ENCODE measurements around the gene PLXNA4.
A peak's percentile ranks its signal among the peaks of the same experiment; 100 is the strongest.

Gene PLXNA4

DNA sequence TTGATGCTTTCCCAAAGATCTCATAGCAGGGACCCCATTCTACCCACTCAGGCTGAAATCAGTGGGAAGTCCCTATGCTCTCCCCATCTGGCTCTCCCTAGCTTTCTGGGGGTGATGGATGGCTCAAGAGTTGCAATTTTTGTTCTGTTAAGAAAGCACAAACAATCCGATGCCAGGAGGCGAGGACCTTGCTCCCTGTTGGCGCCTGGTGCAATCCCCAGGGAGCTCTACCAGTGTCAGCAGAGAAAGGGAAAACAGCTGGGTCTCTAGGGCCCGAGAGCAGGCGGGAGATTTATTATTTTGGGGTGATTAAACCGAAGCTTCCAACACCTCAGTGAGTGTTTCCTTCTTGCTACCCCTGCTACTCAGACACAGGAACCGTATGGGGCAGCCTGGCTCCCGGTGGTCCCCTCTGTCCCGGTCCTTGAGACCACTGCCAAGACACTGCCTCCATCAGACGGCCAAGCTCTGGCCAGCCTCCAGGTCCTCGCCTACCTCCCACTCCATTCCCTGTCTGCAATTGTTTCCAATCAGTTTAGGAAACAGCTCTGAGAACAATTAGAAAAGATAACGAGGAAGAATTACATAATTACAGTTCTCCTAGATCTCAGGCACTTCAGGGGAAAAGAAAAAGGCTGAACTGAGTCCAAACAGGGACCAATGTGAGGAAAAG, 147.9 kb downstream of the PLXNA4 start:
- peak overlapping the region in 2 of 11 experiments; percentile 8 to 9; a peak in 2 of 22 replicates for H3K27ac ChIP-seq
- H3K9me3 ChIP-seq (replicated peaks in 1 of 11), result no peaks in the 10 kb centered on the region
- no peak for TF ChIP-seq Cebpa-rat (IDR thresholded peaks at IDR 0.05)
- peak overlapping the region in 10 of 11 experiments; percentile 18 to 92 (median 72); a peak in 19 of 22 replicates for H3K4me2 ChIP-seq
- no peak overlapping the region for H3K4me3 ChIP-seq
- peaks cover 37 to 87% (median 84%) of the 10 kb centered on the region in 10 experiments for H3K4me1 ChIP-seq
- H3K36me3 ChIP-seq, result no peaks in the 10 kb centered on the region
- no peaks in the 10 kb centered on the region for H3K27me3 ChIP-seq
- H4K20me1 ChIP-seq, result no peaks in the 10 kb centered on the region
- H3K9ac ChIP-seq, result peak overlapping the region in 2 of 11 experiments; percentile 9 to 18; a peak in 1 of 22 replicates

DNA sequence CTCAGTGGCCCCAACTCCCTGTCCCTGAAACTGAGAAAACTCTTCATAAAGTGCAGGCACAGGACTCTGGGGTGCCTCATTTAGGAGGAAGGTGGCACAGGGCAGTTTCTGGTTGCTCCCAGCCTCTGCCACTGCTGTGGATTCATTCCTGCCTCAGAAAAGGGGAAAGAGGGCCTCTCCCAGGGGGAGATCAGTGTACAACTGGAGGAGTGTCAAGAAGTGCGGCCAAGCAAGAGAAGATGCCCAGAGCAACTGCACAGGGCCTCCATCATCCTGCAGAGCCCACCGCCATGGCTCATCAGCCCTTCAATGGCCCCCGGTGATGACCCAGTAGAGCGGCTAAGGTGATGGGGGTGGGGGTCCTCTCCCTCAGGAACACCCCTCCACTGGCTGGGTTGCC, 150.3 kb downstream of the PLXNA4 start:
- Histone ChIP-seq H3K4me3 (no peak overlapping the region), H3K27ac (peak overlapping the region in 5 of 11 experiments; percentile 2 to 58 (median 18); a peak in 4 of 22 replicates), H3K27me3 (no peaks in the 10 kb centered on the region), H3K9me3 (replicated peaks in 1 of 11) (peaks cover 0 to 4% (median 0%) of the 10 kb centered on the region in 11 experiments; a peak in 7 of 22 replicates), H4K20me1 (no peaks in the 10 kb centered on the region), H3K4me1 (peaks cover 13 to 62% (median 60%) of the 10 kb centered on the region in 10 experiments), H3K4me2 (peak overlapping the region; percentile 29 to 92 (median 64); a peak in 21 of 22 replicates), H3K9ac (peak overlapping the region in 2 of 11 experiments; percentile 37 to 47; a peak in 2 of 22 replicates), H3K36me3 (no peaks in the 10 kb centered on the region)
- TF ChIP-seq Cebpa-rat (IDR thresholded peaks at IDR 0.05), result no peak

DNA sequence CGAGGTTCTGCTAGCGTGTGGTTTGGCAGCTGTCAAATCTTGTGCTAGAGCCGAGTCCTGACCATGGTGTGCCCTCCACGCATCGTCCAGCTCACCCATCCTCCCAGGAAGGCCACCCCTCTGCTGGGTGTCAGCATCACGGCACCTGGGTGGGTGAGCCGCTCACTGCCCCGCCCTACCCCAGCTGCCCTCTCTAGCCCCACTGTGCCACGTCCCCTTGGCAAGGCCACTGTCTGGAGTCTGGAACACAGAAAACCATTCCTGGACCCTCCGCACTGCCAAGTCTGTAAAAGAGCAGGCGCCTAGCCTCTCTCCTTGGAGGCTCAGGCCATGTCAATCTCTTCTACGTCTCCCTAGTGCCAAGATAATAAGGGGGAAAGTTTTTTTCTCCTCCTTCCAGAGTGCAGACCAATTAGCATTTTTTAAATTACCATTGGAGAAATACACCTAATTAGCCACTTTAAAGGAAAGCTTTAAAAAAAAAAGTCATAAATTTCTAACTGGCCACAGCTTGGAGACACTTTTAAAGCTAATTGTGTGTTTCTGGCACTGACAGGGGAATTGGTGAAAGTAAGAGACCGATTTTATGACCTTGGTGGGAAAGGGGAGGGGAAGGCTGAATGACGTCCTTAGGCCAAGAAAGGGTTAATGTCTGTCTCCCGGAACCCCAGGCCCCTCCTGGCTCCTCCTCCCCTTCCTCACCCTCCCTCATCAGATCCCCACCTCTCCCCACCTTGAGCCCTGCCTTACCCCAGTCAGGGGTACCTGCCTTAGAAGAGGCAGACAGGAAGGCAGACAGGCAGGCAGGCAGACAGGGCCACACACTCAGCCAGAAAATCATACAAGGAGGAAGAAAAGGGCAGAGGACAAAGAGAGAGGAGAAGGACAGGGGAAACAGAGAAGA, 151.2 kb downstream of the PLXNA4 start:
- peak overlapping the region in 5 of 11 experiments; percentile 2 to 58 (median 18); a peak in 4 of 22 replicates for H3K27ac ChIP-seq
- H3K9ac ChIP-seq, result peak overlapping the region in 1 of 11 experiments; percentile 47; a peak in 1 of 22 replicates
- H3K4me1 ChIP-seq, result peaks cover 11 to 54% (median 51%) of the 10 kb centered on the region in 10 experiments
- no peaks in the 10 kb centered on the region for H4K20me1 ChIP-seq
- H3K27me3 ChIP-seq, result no peaks in the 10 kb centered on the region
- peak overlapping the region; percentile 29 to 92 (median 64); a peak in 21 of 22 replicates for H3K4me2 ChIP-seq
- H3K4me3 ChIP-seq, result no peak overlapping the region
- H3K36me3 ChIP-seq, result no peaks in the 10 kb centered on the region
- TF ChIP-seq Cebpa-rat (IDR thresholded peaks at IDR 0.05), result no peak
- peaks cover 0 to 12% (median 8%) of the 10 kb centered on the region in 11 experiments; a peak in 14 of 22 replicates for H3K9me3 ChIP-seq (replicated peaks in 1 of 11)

DNA sequence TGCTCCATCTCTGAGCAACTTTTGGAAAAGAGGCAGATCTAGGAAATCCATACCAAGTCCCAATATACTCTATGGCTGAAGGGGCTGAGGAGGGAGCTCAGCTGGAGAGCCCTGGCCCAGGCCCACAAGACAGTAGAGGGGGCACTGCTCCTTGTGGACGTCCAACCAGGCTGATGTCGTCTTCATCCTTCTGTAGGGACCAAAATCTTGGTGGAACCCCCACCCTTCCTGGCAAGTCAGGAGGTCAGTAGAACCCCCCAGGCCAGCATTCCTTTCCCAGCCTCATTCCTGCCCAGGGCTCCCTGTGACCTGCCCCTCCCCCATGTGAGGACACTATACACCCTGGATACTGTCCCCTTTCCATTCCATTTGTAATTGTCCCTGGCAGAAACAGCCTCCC, 152.0 kb downstream of the PLXNA4 start:
- Histone ChIP-seq H3K9me3 (replicated peaks in 1 of 11) (peaks cover 0 to 13% (median 10%) of the 10 kb centered on the region in 11 experiments; a peak in 14 of 22 replicates), H3K36me3 (no peaks in the 10 kb centered on the region), H4K20me1 (no peaks in the 10 kb centered on the region), H3K27ac (no peak overlapping the region), H3K27me3 (no peaks in the 10 kb centered on the region), H3K4me2 (no peak overlapping the region), H3K9ac (no peak overlapping the region), H3K4me3 (no peak overlapping the region), H3K4me1 (peaks cover 11 to 46% (median 44%) of the 10 kb centered on the region in 10 experiments)
- TF ChIP-seq Cebpa-rat (IDR thresholded peaks at IDR 0.05), result no peak

DNA sequence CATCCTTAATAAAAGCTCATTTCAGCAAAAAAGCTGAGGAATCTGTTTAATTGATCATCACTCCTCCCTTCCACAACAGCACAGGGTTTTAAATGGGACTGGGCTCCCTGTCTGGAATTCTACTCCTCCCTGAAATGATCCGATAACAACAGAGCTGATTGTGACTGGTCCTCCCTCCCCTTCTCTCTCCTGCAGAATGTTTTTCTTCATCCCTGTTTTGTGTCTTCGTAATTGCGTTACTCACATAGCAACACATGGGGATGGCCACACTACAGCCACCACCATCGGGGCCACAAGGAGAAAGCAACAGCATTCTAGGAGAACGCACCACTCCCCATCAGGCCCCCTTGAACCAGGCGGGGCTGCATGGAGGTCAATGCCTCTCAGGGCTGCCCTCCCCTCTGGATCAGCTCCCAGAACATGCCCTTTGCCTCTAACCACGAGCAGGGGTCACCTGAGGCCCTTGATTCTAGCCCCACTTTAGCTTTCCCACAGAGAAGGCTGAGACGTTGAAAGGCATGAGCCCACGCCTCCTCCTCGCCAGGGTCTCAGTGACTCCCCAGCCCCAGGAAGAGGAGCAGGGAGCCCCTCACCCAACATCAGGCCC, 152.6 kb downstream of the PLXNA4 start:
- H3K4me1 ChIP-seq, result peaks cover 15 to 44% (median 39%) of the 10 kb centered on the region in 10 experiments
- no peaks in the 10 kb centered on the region for H4K20me1 ChIP-seq
- H3K4me3 ChIP-seq, result no peak overlapping the region
- H3K9ac ChIP-seq, result no peak overlapping the region
- no peak for TF ChIP-seq Cebpa-rat (IDR thresholded peaks at IDR 0.05)
- no peaks in the 10 kb centered on the region for H3K27me3 ChIP-seq
- no peak overlapping the region for H3K4me2 ChIP-seq
- no peaks in the 10 kb centered on the region for H3K36me3 ChIP-seq
- H3K27ac ChIP-seq, result no peak overlapping the region
- H3K9me3 ChIP-seq (replicated peaks in 1 of 11), result peaks cover 0 to 13% (median 10%) of the 10 kb centered on the region in 11 experiments; a peak in 14 of 22 replicates

DNA sequence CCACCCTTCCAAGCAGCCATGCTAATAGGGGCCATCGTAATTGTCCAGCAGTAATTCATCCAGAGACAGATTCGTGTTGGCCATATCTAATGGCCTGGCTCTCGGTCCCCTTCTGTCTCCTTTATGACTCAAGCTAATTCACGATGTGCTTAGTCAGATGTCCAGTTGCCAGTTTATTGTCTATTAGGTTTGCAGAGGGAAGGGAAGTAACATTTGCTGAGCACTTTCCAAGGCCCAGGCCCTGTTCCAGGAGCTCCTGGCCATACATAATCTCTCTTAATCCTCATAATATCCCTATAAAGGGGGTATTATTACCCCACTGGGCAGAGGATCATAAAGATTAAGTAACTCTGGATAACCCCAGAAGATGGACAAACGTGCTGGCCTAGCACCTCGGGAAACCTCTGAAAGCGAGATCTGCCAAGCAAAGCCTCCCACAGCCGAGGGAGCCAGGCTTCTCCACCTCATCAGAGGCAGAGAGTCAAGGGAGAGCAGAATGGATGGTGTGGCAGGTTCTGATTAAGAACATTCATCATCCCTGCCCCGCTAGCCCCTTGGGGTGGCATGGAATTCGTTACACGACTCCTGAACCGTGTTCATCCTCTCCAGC, 153.7 kb downstream of the PLXNA4 start:
- peaks cover 0 to 13% (median 10%) of the 10 kb centered on the region in 11 experiments; a peak in 14 of 22 replicates for H3K9me3 ChIP-seq (replicated peaks in 1 of 11)
- H3K36me3 ChIP-seq, result no peaks in the 10 kb centered on the region
- H3K4me1 ChIP-seq, result peaks cover 20 to 38% (median 29%) of the 10 kb centered on the region in 10 experiments
- H3K9ac ChIP-seq, result no peak overlapping the region
- H3K27ac ChIP-seq, result no peak overlapping the region
- TF ChIP-seq Cebpa-rat (IDR thresholded peaks at IDR 0.05), result no peak
- no peak overlapping the region for H3K4me2 ChIP-seq
- no peaks in the 10 kb centered on the region for H3K27me3 ChIP-seq
- H3K4me3 ChIP-seq, result no peak overlapping the region
- no peaks in the 10 kb centered on the region for H4K20me1 ChIP-seq

DNA sequence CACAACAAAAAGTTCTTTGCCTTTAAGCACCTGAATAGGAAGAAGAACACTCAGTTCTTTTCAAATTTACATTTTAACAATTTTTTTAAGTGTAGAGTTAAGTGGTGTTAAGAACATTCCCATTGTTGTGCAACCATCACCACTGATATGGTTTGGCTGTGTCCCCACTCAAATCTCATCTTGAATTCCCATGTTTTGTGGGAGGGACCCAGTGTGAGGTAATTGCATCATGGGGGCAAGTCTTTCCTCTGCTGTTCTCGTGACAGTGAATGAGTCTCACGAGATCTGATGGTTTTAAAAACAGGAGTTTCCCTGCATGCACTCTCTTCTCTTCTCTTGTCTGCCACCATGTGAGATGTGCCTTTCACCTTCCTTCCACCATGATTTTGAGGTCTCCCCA, 155.7 kb downstream of the PLXNA4 start:
- peaks cover 0 to 13% (median 10%) of the 10 kb centered on the region in 11 experiments; a peak in 14 of 22 replicates for H3K9me3 ChIP-seq (replicated peaks in 1 of 11)
- H3K27me3 ChIP-seq, result no peaks in the 10 kb centered on the region
- H4K20me1 ChIP-seq, result no peaks in the 10 kb centered on the region
- no peaks in the 10 kb centered on the region for H3K36me3 ChIP-seq
- H3K9ac ChIP-seq, result no peak overlapping the region
- no peak for TF ChIP-seq Cebpa-rat (IDR thresholded peaks at IDR 0.05)
- H3K4me2 ChIP-seq, result no peak overlapping the region
- H3K4me3 ChIP-seq, result no peak overlapping the region
- H3K27ac ChIP-seq, result no peak overlapping the region
- peaks cover 7 to 19% (median 13%) of the 10 kb centered on the region in 10 experiments for H3K4me1 ChIP-seq

DNA sequence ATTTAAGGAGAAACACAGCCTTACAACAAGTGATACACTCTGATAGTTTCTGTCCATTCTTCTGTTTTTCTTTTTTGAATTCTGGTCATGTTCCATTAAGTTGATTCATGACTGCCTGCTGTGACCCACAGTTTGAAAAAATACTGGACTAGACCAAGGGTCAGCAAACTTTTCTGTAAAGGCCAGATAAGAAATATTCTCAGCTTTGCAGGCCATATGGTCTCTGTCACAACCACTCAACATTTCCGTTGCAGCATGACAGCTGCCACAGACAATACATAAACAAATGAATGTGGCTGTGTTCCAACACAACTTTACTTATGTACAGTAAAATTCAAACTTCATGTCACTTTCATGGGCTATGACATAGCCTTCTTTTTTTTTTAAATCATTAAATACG, 156.7 kb downstream of the PLXNA4 start:
- Histone ChIP-seq H3K4me1 (peaks cover 0 to 11% (median 8%) of the 10 kb centered on the region in 10 experiments; a peak in 12 of 20 replicates), H4K20me1 (no peaks in the 10 kb centered on the region), H3K36me3 (no peaks in the 10 kb centered on the region), H3K27ac (no peak overlapping the region), H3K9ac (no peak overlapping the region), H3K4me2 (no peak overlapping the region), H3K9me3 (replicated peaks in 1 of 11) (peaks cover 0 to 13% (median 10%) of the 10 kb centered on the region in 11 experiments; a peak in 14 of 22 replicates), H3K4me3 (no peak overlapping the region), H3K27me3 (no peaks in the 10 kb centered on the region)
- TF ChIP-seq Cebpa-rat (IDR thresholded peaks at IDR 0.05), result no peak
